HG03354 (cell line): ENCODE results near the gene PXDC1.
A peak's percentile ranks its signal among the peaks of the same experiment; 100 is the strongest.

Experiments
- ATAC-seq: cut with Tn5 transposase; IDR thresholded peaks from one replicate; pipeline ENCODE4 v1.9.1; 2021; ENCODE audit warnings: mild to moderate bottlenecking; ENCODE audit not compliant: unreplicated experiment, poor library complexity, severe bottlenecking

Gene PXDC1, protein sequence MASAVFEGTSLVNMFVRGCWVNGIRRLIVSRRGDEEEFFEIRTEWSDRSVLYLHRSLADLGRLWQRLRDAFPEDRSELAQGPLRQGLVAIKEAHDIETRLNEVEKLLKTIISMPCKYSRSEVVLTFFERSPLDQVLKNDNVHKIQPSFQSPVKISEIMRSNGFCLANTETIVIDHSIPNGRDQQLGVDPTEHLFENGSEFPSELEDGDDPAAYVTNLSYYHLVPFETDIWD

DNA sequence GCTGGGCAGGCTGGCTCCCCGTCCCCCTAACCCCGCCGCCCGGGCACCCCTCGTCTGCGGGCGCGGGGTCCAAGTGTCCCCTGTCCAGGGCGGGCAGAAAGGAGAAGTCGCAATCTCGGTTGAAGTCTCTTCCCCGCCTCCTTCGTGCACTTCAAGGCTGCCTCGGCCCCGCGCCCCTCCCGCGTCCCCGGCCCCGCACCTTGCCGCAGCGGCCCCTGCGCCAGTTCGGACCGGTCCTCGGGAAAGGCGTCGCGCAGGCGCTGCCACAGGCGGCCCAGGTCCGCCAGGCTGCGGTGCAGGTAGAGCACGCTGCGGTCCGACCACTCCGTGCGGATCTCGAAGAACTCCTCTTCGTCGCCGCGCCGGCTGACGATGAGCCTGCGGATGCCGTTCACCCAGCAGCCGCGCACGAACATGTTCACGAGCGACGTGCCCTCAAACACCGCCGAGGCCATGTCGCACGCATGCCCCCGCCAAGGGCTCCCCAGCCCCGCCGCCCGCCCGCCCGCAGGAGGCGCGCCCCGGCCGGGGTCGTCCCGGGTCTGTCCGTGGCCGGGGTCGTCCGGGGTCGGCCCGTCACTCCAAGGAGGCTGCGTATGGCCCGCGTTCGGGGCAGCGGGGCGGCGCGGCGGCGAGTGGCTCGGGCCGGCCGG is at the start of gene PXDC1:
Gene PXDC1, minus strand, starts transcription at position 637 of the 653 bp plus-strand sequence. Its CDS starts 182 bp downstream, at position 455.
- ATAC-seq, result peak; percentile 25

DNA sequence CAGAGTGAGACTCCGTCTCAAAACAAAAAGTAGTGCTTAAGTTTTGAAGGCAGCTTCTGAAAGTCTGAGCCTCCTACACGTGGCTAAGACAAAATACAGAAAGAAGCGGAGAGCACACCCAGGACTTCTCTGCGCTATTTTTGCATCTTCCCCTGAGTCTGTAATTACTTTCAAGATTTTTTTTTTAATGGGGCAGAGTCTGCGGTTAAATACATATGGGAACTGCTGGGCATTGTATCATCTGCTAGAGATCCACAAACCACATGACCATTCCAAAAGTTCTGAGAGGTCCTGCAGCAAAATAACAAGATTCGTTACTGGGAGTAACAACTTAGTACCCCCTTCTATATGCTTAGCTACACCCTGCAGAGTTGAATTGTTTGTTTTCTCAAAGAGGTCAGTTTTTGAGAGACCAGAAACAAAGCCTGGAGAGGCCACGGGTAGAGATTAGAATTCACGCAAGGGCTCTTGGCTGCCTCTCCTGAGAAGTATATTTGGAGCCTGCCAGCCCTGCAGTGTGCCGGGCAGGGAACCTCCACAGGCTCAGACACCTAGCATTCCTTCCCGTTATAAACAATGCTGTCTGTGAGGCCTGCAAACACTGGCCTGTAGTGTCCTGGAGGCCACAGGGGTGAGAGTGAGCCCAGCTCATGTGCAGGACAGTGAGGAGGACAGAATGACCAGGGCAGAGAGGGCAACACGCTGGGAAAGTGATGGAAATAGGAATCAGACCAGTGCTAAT is 49.5 kb upstream of the PXDC1 start:
- no peak for ATAC-seq

DNA sequence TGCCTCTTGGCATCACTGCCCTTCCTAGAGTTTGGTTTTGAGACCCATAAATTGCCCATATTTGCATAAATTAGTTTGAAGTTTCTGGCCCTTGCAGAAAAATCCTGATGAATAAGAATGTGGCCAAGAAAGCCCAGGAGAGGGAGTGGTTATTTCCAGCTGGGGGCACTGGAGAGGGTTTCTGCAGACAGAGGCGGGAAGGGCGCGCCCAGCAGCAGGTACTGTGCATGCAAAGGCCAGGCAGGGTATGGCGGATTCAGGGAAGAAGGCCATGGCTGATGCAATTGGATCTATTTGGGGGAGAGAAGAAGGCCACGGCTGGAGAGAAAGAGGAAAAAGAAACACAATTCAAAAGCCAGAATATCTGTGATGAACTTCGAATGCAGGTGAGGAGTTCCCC is 48.2 kb upstream of the PXDC1 start:
- no peak for ATAC-seq

- ATAC-seq, result no peak
Measured at GRCh38 chr6:3798055-3798919, 46.8 kb upstream of the PXDC1 start.

DNA sequence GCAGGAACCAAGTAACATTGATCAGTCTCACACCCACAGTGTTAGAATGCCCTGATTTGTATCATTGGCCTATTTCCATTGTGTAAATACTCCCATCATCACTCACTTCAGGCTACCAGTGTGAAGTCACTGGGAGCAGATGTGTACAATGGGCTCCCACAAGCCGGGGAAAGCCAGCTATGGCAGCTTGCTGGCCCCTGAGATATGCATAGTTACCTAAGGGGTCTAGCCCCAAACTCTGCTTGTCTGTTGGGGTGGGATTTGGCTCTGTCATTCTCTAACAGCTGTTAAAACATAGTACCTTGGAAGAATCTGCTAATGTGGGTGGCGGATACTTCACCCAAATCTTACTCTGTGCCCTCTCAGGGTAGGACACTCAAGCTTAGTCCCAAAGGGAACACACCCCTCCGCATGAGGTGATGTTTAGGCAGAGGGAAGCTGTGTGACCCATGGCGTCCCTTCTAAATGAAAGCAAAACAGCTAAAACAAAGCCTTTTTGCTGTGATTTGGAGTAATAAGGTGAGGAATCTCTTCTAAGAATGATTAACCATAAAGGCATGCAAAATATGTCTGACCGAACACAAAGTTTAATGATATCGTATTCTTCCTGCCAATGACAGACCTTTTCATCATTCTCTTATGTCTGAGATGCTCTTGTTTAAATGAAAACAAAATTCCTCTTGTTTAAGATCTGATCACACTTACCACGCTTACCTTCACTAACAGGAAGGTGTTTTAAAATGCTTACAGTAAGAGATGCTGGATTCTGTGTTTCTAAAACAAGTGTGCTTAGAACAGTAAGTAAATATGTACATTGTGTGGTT is 45.9 kb upstream of the PXDC1 start:
- ATAC-seq, result no peak

GRCh38 chr6:3796719-3797041 is 45.2 kb upstream of the PXDC1 start:
- ATAC-seq, result no peak

- ATAC-seq, result no peak
Measured at GRCh38 chr6:3795836-3796718, 44.6 kb upstream of the PXDC1 start.

DNA sequence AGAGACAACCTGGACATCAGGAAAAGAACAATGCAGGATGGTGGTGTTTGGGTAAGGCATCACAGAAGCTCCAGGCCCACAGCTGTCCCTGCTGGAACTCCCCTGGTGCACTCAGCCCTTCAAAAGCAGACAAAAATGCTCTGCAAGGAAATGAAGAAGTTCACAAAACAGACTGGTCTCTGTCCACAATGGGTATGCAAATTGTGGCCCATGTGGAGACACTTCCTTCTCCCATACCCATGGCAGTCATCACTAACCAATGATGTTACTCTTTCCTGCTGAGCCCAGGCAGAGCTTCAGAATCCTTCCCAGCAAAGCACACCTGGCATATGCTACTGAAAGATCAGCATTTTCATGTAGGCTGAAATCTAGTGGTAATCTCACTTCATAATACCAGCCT is 42.6 kb upstream of the PXDC1 start:
- ATAC-seq, result peak; percentile 77

DNA sequence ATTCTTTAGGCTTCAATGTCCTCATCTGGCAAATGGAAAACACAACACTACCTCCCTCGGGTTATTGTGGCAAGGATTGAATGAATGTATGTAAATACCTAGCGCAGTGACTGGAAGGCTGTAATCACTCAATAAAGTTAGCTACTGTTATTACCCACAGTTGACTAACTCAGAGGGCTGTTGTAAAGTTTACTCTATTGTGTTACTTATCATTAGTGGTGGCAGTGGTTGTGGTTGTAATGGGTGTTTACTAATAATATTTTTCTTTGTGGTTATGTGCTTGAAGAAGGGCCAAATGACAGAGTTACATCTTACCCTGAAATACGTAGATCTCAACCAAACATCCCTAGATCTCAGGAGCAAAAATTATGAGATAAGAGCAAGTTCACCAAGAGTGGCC is 42.0 kb upstream of the PXDC1 start:
- peak; percentile 40 for ATAC-seq

DNA sequence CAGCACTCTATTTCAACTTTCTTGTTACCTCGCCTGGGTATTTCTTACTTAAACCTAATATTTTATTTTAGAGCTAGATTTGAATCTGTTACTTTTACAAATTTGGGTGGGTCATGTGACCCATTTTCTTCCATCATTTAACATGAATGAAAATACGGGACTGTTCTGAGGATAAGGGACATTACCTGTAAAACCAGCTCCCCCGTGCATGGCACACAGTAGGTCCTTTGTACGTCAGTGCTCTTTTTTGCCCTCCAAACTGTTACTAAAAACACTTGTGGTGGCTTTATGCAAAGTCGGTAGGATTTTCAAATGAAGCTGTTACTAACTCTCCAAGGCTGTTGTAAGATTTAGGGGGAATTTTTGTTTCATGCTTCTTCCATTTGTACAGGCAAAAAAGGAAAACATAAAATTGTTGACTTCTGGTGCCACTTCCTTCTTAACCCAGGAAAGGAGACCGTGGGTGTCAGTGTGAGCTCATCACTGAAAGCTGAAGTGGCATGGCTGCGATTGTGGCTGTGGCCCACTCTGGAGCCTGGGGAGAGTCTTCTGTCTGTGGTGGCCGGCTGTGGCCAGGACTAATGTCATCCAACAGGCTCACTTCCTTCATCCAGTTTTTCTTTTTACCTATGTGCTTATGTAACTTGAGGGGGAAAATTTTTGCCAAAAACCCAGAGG is 40.2 kb upstream of the PXDC1 start:
- ATAC-seq, result no peak

DNA sequence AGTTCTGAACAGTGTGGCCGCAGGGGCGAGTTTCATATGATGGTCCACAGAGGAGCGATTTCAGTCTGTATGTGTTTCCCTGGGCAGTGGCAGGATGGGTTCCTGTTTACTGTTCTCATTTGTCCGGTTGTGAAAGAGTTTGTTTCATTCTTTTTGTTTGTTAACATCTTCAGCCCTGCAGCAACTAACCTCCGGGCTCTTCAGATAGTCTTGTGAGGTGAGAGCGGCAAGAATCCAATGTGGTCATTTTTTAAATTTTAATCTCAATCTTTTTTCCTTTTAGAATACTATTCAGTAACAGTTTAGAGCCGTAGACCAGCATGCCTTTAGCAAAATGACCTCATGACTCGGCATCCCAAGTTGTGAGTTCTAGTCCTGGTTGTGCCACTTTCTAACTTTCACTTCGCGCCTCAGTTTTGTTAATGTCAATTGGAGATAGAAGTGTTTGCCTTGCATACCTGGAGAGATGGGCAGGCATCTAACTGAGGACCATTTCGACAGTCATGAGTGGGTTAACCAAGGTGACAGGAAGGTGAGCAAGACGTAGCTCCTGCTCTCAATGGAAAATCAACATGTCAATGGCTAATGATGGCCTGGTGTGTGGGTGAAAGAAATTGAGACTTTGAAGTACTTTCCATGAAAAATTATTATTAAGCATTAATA is 38.5 kb upstream of the PXDC1 start:
- ATAC-seq, result no peak

- ATAC-seq, result no peak
Measured at GRCh38 chr6:3789018-3789895, 37.7 kb upstream of the PXDC1 start.

- ATAC-seq, result no peak
Measured at GRCh38 chr6:3788408-3789017, 37.0 kb upstream of the PXDC1 start.

DNA sequence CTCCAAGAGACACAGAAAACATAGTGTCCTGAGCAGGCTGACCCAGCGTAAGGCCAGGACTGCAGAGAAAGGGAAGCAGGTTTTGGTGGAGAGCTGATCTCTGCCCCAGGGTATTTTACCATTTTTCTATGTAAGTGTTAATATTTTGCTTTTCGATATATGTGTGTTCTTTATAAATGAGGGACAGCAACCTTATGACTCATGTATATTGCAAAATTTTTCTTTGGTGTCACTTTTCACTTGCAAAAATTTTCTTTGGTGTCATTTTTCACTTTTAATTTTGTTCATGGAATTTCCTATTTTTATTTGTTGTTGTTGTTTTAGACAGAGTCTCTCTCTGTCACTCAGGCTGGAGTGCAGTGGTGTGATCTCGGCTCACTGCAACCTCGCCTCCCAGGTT is 34.6 kb upstream of the PXDC1 start:
- no peak for ATAC-seq

GRCh38 chr6:3785745-3786098 is 34.2 kb upstream of the PXDC1 start:
- no peak for ATAC-seq
